C4-2B (cell line): Measurements from ENCODE around the gene DPYSL4.

Source experiments
- CTCF ChIP-seq: fragments of 450-650 bp; conservative IDR thresholded peaks from 2 replicates; pipeline ENCODE4 v1.5.1; 2017; ENCODE audit warnings: mild to moderate bottlenecking
- ZFX ChIP-seq: fragments of 450-650 bp; IDR thresholded peaks from 2 replicates; pipeline ENCODE4 v1.6.1; 2017

DNA sequence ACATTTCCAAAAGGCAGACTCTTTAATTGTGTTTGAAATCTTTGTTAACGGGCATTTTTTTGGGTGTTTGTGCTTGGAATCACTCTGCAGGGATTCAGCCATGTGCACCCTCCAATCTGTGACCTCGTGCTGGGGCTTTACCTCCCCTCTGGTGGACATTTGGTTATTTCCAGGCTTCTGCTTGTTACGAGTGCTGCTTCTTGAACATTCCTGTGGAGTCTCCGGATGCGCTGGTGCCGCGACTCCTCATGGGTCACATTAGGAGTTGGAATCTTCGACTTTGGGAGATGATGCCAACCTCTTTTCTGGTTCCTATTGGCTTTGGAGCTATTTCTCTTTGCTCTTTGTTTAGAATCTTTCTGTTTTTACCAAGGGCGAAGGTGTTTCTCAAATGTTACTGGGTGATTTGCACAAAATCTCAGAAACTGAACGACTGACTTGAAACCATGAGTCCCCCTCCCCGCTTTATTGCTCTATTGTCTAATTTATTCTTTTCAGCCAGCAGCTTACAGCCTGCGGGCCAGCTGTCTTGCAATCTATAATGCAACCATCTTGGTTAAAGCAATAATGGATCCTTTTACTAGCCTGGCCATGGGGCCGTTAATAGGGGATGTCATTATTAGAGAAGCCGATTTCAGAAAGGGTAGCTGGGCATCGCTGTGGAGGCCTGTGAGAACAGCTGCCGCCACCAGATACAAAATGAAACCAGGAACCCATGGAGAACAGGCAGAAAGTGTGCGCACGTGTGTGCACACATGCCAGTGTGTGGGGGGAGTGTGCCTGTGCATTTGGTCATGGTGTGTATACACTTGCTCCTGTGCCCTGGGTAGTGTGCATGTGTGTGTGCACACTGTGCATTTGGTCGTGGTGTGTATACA, 9.9 kb upstream of the DPYSL4 start:
- TF ChIP-seq ZFX (no peak), CTCF (no peak)
